ENCODE results near the gene GUCA2B. TPM values are rescaled to one million over a fixed set of nuclear protein-coding genes. Genes with fewer than 3 reads are reported as not detected.

Gene GUCA2B
- total RNA-seq, 1 experiment from 2014 or later = not detected

- DNase-seq (ENCODE audit: extremely low read depth, low read depth) = peak; percentile 31
These were observed 12.5 kb downstream of the GUCA2B start for GRCh38 chr1:42165511-42166210.

GRCh38 chr1:42167611-42168390 lies 14.6 kb downstream of the GUCA2B start:
- DNase-seq (ENCODE audit: extremely low read depth, low read depth) = no peak

GRCh38 chr1:42168391-42168670 lies 15.1 kb downstream of the GUCA2B start:
- DNase-seq (ENCODE audit: extremely low read depth, low read depth) = no peak

GRCh38 chr1:42168763-42169162 lies 15.6 kb downstream of the GUCA2B start:
- DNase-seq (ENCODE audit: extremely low read depth, low read depth) = no peak

GRCh38 chr1:42170779-42171621 lies 17.8 kb downstream of the GUCA2B start:
- no peak for DNase-seq (ENCODE audit: extremely low read depth, low read depth)

- no peak for DNase-seq (ENCODE audit: extremely low read depth, low read depth)
These were observed 18.6 kb downstream of the GUCA2B start for GRCh38 chr1:42171679-42172266.

GRCh38 chr1:42172381-42173133 lies 19.3 kb downstream of the GUCA2B start:
- no peak for DNase-seq (ENCODE audit: extremely low read depth, low read depth)

GRCh38 chr1:42173155-42173933 lies 20.1 kb downstream of the GUCA2B start:
- peak; percentile 27 for DNase-seq (ENCODE audit: extremely low read depth, low read depth)

GRCh38 chr1:42173961-42174735 lies 20.9 kb downstream of the GUCA2B start:
- DNase-seq (ENCODE audit: extremely low read depth, low read depth) = no peak

GRCh38 chr1:42175314-42176054 lies 22.3 kb downstream of the GUCA2B start:
- no peak for DNase-seq (ENCODE audit: extremely low read depth, low read depth)

GRCh38 chr1:42176902-42177519 lies 23.8 kb downstream of the GUCA2B start:
- DNase-seq (ENCODE audit: extremely low read depth, low read depth) = peak; percentile 30

- DNase-seq (ENCODE audit: extremely low read depth, low read depth) = no peak
These were observed 24.4 kb downstream of the GUCA2B start for GRCh38 chr1:42177541-42177981.

GRCh38 chr1:42178249-42178648 lies 25.0 kb downstream of the GUCA2B start:
- no peak for DNase-seq (ENCODE audit: extremely low read depth, low read depth)

- no peak for DNase-seq (ENCODE audit: extremely low read depth, low read depth)
These were observed 26.1 kb downstream of the GUCA2B start for GRCh38 chr1:42179275-42179674.

GRCh38 chr1:42179900-42180329 lies 26.7 kb downstream of the GUCA2B start:
- no peak for DNase-seq (ENCODE audit: extremely low read depth, low read depth)

- no peak for DNase-seq (ENCODE audit: extremely low read depth, low read depth)
These were observed 28.5 kb downstream of the GUCA2B start for GRCh38 chr1:42181687-42182086.

GRCh38 chr1:42183210-42183956 lies 30.2 kb downstream of the GUCA2B start:
- DNase-seq (ENCODE audit: extremely low read depth, low read depth) = no peak
